ENCODE results near the gene PHF2.

PHF2 gene

GRCh38 chr9:93620881-93621820 is 44.8 kb downstream of the PHF2 start:
- TF ChIP-seq, protein P1, sequence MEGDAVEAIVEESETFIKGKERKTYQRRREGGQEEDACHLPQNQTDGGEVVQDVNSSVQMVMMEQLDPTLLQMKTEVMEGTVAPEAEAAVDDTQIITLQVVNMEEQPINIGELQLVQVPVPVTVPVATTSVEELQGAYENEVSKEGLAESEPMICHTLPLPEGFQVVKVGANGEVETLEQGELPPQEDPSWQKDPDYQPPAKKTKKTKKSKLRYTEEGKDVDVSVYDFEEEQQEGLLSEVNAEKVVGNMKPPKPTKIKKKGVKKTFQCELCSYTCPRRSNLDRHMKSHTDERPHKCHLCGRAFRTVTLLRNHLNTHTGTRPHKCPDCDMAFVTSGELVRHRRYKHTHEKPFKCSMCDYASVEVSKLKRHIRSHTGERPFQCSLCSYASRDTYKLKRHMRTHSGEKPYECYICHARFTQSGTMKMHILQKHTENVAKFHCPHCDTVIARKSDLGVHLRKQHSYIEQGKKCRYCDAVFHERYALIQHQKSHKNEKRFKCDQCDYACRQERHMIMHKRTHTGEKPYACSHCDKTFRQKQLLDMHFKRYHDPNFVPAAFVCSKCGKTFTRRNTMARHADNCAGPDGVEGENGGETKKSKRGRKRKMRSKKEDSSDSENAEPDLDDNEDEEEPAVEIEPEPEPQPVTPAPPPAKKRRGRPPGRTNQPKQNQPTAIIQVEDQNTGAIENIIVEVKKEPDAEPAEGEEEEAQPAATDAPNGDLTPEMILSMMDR (IDR thresholded peaks at IDR 0.05; ENCODE audit: insufficient read depth, low read length, poor library complexity, severe bottlenecking), result no peak
- Histone ChIP-seq H3K4me3 (replicated peaks; ENCODE audit: low read depth, low read length) (no peak overlapping the region), H3K36me3 (ENCODE audit: control insufficient read depth, insufficient read depth, low read length) (no peaks in the 10 kb centered on the region), H3K27me3 (replicated peaks; ENCODE audit: control insufficient read depth, insufficient read depth, low read length) (no peaks in the 10 kb centered on the region)
- DNase-seq (ENCODE audit: extremely low read depth, insufficient read length), result no peak

GRCh38 chr9:93621922-93622321 is 45.5 kb downstream of the PHF2 start:
- DNase-seq (ENCODE audit: extremely low read depth, insufficient read length), result no peak
- H3K4me3 ChIP-seq (replicated peaks; ENCODE audit: low read depth, low read length), result no peak overlapping the region
- H3K36me3 ChIP-seq (ENCODE audit: control insufficient read depth, insufficient read depth, low read length), result no peaks in the 10 kb centered on the region
- no peaks in the 10 kb centered on the region for H3K27me3 ChIP-seq (replicated peaks; ENCODE audit: control insufficient read depth, insufficient read depth, low read length)
- TF ChIP-seq, protein P1 (IDR thresholded peaks at IDR 0.05; ENCODE audit: insufficient read depth, low read length, poor library complexity, severe bottlenecking), result no peak

- no peak for DNase-seq (ENCODE audit: extremely low read depth, insufficient read length)
- H3K4me3 ChIP-seq (replicated peaks; ENCODE audit: low read depth, low read length), result no peak overlapping the region
- H3K36me3 ChIP-seq (ENCODE audit: control insufficient read depth, insufficient read depth, low read length), result no peaks in the 10 kb centered on the region
- TF ChIP-seq, protein P1 (IDR thresholded peaks at IDR 0.05; ENCODE audit: insufficient read depth, low read length, poor library complexity, severe bottlenecking), result no peak
- no peaks in the 10 kb centered on the region for H3K27me3 ChIP-seq (replicated peaks; ENCODE audit: control insufficient read depth, insufficient read depth, low read length)
These were observed 46.3 kb downstream of the PHF2 start for GRCh38 chr9:93622691-93623090.

DNA sequence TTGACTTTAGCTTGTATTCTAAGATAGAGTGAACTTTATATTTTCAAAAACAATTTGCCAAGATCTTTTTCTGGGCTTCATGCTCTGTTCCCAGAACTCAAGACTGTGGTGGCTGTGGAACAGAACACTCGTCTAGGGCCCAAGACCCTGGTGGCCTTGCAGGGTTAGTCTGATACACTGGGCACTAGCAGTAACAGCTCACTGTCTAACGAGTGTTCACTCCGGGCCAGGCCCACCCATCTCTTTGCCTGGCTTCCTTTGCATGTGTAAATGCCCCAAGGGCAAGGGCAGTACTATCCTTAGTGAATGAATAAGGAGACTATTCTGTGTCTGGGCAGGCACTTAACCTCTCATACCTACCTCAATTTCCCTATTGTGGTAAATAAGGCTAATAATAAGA is 47.4 kb downstream of the PHF2 start:
- Histone ChIP-seq H3K27me3 (replicated peaks; ENCODE audit: control insufficient read depth, insufficient read depth, low read length) (no peaks in the 10 kb centered on the region), H3K4me3 (replicated peaks; ENCODE audit: low read depth, low read length) (no peak overlapping the region), H3K36me3 (ENCODE audit: control insufficient read depth, insufficient read depth, low read length) (no peaks in the 10 kb centered on the region)
- DNase-seq (ENCODE audit: extremely low read depth, insufficient read length), result no peak
- TF ChIP-seq, protein P1 (IDR thresholded peaks at IDR 0.05; ENCODE audit: insufficient read depth, low read length, poor library complexity, severe bottlenecking), result no peak

DNA sequence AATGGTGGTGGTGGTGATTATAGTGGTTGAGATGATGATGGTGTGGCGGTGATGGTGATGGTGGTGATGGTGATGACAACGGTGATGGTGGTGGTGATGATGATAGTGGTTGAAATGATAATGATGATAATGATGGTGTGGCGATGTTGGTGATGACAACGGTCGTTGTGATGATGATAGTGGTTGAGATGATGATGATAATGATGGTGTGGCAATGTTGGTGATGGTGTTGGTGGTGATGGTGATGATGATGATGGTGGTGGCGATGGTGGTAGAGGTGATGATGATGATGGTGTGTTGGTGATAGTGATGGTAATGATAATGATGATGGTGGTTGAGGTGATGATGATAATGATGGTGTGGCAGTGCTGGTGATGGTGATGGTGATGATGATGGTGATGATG is 48.0 kb downstream of the PHF2 start:
- Histone ChIP-seq H3K36me3 (ENCODE audit: control insufficient read depth, insufficient read depth, low read length) (no peaks in the 10 kb centered on the region), H3K27me3 (replicated peaks; ENCODE audit: control insufficient read depth, insufficient read depth, low read length) (no peaks in the 10 kb centered on the region), H3K4me3 (replicated peaks; ENCODE audit: low read depth, low read length) (no peak overlapping the region)
- TF ChIP-seq, protein P1 (IDR thresholded peaks at IDR 0.05; ENCODE audit: insufficient read depth, low read length, poor library complexity, severe bottlenecking), result no peak
- no peak for DNase-seq (ENCODE audit: extremely low read depth, insufficient read length)
